NCI-H774 (cell line): Measurements from ENCODE around the gene TMEM81.

Experiments used
- DNase-seq: peaks from one replicate; lab custom pipeline; 2025; lab: John Stamatoyannopoulos, UW

Gene TMEM81

GRCh38 chr1:205076245-205076761 lies 8.0 kb downstream of the TMEM81 start:
- DNase-seq = no peak

GRCh38 chr1:205075642-205076155 lies 8.6 kb downstream of the TMEM81 start:
- DNase-seq = no peak

- DNase-seq = no peak
Observed at GRCh38 chr1:205074513-205074912, 9.7 kb downstream of the TMEM81 start.

GRCh38 chr1:205074084-205074483 lies 10.2 kb downstream of the TMEM81 start:
- no peak for DNase-seq

GRCh38 chr1:205073511-205073910 lies 10.7 kb downstream of the TMEM81 start:
- no peak for DNase-seq

GRCh38 chr1:205072881-205073280 lies 11.4 kb downstream of the TMEM81 start:
- DNase-seq = no peak

GRCh38 chr1:205072286-205072685 lies 12.0 kb downstream of the TMEM81 start:
- no peak for DNase-seq

- no peak for DNase-seq
Observed at GRCh38 chr1:205071801-205072200, 12.5 kb downstream of the TMEM81 start.

- no peak for DNase-seq
Observed at GRCh38 chr1:205071028-205071409, 13.2 kb downstream of the TMEM81 start.

- DNase-seq = no peak
Observed at GRCh38 chr1:205069371-205070125, 14.7 kb downstream of the TMEM81 start.

- no peak for DNase-seq
Observed at GRCh38 chr1:205068457-205069040, 15.7 kb downstream of the TMEM81 start.

GRCh38 chr1:205068001-205068400 lies 16.3 kb downstream of the TMEM81 start:
- DNase-seq = no peak

GRCh38 chr1:205067031-205067430 lies 17.2 kb downstream of the TMEM81 start:
- DNase-seq = no peak

GRCh38 chr1:205066141-205066818 lies 18.0 kb downstream of the TMEM81 start:
- no peak for DNase-seq

GRCh38 chr1:205065666-205066065 lies 18.6 kb downstream of the TMEM81 start:
- no peak for DNase-seq

GRCh38 chr1:205064741-205065316 lies 19.4 kb downstream of the TMEM81 start:
- no peak for DNase-seq

GRCh38 chr1:205064301-205064700 lies 20.0 kb downstream of the TMEM81 start:
- no peak for DNase-seq

GRCh38 chr1:205062895-205063294 lies 21.4 kb downstream of the TMEM81 start:
- DNase-seq = no peak

GRCh38 chr1:205062319-205062718 lies 21.9 kb downstream of the TMEM81 start:
- no peak for DNase-seq

GRCh38 chr1:205061665-205062069 lies 22.6 kb downstream of the TMEM81 start:
- DNase-seq = peak; percentile 64

GRCh38 chr1:205061227-205061626 lies 23.0 kb downstream of the TMEM81 start:
- DNase-seq = no peak

- DNase-seq = no peak
Observed at GRCh38 chr1:205060746-205061145, 23.5 kb downstream of the TMEM81 start.
